ENCODE measurements around the gene MAP3K6.

GRCh38 chr1:27392778-27393635 is 26.2 kb upstream of the MAP3K6 start:
- TF ChIP-seq TAF1 (IDR thresholded peaks at IDR 0.05; ENCODE audit: low read depth) (no peak), RAD21 (conservative IDR thresholded peaks at IDR 0.05) (no peak), EZH2 (IDR thresholded peaks at IDR 0.05; ENCODE audit: borderline replicate concordance, insufficient read depth, low read length, poor library complexity, severe bottlenecking) (no peak), EP300 (conservative IDR thresholded peaks at IDR 0.05; ENCODE audit: poor library complexity, severe bottlenecking) (no peak), POLR2AphosphoS5 (IDR thresholded peaks at IDR 0.05) (no peak), SMC3 (conservative IDR thresholded peaks at IDR 0.05; ENCODE audit: poor library complexity) (no peak), MXI1 (conservative IDR thresholded peaks at IDR 0.05; ENCODE audit: poor library complexity, severe bottlenecking) (no peak)
- TF ChIP-seq, protein P1, sequence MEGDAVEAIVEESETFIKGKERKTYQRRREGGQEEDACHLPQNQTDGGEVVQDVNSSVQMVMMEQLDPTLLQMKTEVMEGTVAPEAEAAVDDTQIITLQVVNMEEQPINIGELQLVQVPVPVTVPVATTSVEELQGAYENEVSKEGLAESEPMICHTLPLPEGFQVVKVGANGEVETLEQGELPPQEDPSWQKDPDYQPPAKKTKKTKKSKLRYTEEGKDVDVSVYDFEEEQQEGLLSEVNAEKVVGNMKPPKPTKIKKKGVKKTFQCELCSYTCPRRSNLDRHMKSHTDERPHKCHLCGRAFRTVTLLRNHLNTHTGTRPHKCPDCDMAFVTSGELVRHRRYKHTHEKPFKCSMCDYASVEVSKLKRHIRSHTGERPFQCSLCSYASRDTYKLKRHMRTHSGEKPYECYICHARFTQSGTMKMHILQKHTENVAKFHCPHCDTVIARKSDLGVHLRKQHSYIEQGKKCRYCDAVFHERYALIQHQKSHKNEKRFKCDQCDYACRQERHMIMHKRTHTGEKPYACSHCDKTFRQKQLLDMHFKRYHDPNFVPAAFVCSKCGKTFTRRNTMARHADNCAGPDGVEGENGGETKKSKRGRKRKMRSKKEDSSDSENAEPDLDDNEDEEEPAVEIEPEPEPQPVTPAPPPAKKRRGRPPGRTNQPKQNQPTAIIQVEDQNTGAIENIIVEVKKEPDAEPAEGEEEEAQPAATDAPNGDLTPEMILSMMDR (IDR thresholded peaks at IDR 0.05; ENCODE audit: poor library complexity, severe bottlenecking): no peak
- TF ChIP-seq, protein P2, sequence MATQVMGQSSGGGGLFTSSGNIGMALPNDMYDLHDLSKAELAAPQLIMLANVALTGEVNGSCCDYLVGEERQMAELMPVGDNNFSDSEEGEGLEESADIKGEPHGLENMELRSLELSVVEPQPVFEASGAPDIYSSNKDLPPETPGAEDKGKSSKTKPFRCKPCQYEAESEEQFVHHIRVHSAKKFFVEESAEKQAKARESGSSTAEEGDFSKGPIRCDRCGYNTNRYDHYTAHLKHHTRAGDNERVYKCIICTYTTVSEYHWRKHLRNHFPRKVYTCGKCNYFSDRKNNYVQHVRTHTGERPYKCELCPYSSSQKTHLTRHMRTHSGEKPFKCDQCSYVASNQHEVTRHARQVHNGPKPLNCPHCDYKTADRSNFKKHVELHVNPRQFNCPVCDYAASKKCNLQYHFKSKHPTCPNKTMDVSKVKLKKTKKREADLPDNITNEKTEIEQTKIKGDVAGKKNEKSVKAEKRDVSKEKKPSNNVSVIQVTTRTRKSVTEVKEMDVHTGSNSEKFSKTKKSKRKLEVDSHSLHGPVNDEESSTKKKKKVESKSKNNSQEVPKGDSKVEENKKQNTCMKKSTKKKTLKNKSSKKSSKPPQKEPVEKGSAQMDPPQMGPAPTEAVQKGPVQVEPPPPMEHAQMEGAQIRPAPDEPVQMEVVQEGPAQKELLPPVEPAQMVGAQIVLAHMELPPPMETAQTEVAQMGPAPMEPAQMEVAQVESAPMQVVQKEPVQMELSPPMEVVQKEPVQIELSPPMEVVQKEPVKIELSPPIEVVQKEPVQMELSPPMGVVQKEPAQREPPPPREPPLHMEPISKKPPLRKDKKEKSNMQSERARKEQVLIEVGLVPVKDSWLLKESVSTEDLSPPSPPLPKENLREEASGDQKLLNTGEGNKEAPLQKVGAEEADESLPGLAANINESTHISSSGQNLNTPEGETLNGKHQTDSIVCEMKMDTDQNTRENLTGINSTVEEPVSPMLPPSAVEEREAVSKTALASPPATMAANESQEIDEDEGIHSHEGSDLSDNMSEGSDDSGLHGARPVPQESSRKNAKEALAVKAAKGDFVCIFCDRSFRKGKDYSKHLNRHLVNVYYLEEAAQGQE (IDR thresholded peaks at IDR 0.05; ENCODE audit: borderline replicate concordance): no peak

Measured in neural cell (in vitro differentiated cells).